ENCODE data around the gene ATP6V1D.
"Not testable (repeated sequence)": the region's sequence is repeated elsewhere in the genome, so short reads cannot be mapped to it uniquely, and the experiment has no call there.

Gene ATP6V1D

DNA sequence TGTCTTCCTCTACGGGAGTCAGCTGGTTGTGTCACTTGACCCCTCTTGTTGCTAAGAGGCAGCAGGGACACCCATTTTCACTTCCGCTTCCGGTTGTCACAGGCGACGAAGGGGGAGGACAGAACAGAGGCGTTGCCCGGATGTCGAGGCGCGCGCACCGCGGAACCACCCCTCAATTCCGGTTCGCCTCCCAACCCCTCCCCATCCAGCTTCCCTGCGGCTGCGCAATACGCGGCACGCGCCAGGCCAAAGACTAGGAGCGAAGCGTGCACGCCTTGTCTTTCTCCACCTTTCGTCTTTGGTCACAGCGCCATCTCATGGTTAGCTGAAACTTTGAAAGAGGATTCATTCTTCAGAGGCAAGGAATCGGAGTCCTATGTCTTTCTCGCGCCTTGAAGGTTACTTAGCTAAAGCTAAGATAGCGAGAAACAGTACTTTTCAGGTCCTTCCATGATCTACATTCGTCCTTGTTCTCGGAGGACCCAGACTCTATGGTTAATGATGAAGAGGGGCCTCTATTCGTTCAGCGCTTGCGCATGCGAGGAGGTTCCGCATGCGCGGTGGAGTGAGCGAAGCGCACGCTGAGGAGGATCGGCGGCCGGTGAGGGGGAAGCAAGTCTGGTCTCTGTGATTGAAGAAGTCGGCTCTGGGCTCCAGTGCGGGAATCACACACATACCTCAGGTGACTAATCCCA lies at the start of gene ATP6V1D, which contains the start of gene EIF2S1:
Gene ATP6V1D (minus strand): TSS at position 30 of the 695 bp plus-strand sequence. CDS start 106 bp downstream, outside the sequence.
Gene EIF2S1 (plus strand): TSS at position 554 of the 695 bp plus-strand sequence. CDS start 4,440 bp downstream, outside the sequence.
- H3K9ac ChIP-seq (ENCODE audit: low read length) = peak within 1 kb of the TSS; percentile 97
- no peaks in the 10 kb centered on the region for H3K9me3 ChIP-seq (ENCODE audit: control insufficient read depth, insufficient read depth, low read depth, low read length)
- peak within 1 kb of the TSS; percentile 99 for H3K27ac ChIP-seq (ENCODE audit: low read depth, low read length)
- peaks cover 6% of the 10 kb centered on the region for H3K4me1 ChIP-seq (ENCODE audit: control insufficient read depth, insufficient read depth, low read length)
- H3K4me3 ChIP-seq (ENCODE audit: low read depth, low read length) = peak within 1 kb of the TSS; percentile 98
- no peaks in the 10 kb centered on the region for H3K27me3 ChIP-seq (ENCODE audit: control insufficient read depth, insufficient read depth, low read length)
- H3K36me3 ChIP-seq (ENCODE audit: control insufficient read depth, insufficient read depth, low read length) = peaks cover 25% of the 10 kb centered on the region

DNA sequence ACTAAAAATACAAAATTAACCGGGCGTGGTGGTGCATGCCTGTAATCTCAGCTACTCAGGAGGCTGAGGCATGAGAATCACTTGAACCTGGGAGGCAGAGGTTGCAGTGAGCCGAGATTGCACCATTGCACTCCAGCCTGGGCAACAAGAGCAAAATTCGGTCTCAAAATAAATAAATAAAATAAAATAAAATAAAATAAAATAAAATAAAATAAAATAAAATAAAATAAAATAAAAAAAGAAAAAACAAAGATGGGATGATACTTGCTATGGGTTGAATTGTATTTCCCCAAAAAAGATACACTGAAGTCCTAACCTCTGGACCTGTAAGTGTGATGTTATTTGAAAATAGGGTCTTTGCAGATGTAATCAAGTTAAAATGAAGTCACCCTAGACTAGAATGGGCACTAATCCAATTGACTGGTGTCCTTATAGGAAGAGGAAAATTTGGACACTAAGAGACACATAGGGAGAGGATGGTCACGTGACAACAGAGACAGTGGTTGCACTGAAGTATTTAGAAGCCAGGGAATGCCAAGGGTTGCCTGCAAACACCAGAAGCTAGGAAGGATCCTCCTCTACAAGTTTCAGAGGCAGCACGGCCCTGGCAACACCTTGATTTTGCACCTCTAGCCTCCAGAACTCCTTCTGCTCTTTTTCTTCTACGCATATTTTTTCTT lies 48.7 kb upstream of the ATP6V1D start:
- H3K27ac ChIP-seq (ENCODE audit: low read depth, low read length); H3K4me3 ChIP-seq (ENCODE audit: low read depth, low read length): not testable (repeated sequence)

DNA sequence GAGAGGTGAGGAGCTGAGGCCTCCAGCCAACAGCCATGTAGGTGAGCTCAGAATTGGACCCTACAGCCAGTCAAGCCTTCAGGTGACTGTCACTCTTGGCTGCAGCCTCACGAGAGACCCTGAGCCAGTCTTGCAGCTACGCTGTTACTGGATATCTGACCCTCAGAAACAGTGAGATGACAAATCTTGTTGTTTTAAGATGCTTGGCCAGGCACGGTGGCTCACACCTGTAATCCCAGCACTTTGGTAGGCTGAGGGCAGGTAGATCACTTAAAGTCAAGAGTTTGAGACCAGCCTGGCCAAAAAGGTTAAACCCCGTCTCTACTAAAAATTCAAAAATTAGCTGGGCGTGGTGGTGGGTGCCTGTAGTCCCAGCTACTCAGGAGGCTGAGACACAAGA lies 46.2 kb upstream of the ATP6V1D start:
- Histone ChIP-seq H3K27me3 (ENCODE audit: control insufficient read depth, insufficient read depth, low read length) (no peaks in the 10 kb centered on the region), H3K9ac (ENCODE audit: low read length) (no peak overlapping the region), H3K36me3 (ENCODE audit: control insufficient read depth, insufficient read depth, low read length) (no peaks in the 10 kb centered on the region), H3K4me3 (ENCODE audit: low read depth, low read length) (no peak overlapping the region), H3K27ac (ENCODE audit: low read depth, low read length) (no peak overlapping the region), H3K4me1 (ENCODE audit: control insufficient read depth, insufficient read depth, low read length) (peaks cover 11% of the 10 kb centered on the region; the same call in 1 of the 2 replicates), H3K9me3 (ENCODE audit: control insufficient read depth, insufficient read depth, low read depth, low read length) (no peaks in the 10 kb centered on the region)

More for the DNA sequence above, 48.7 kb upstream of the ATP6V1D start:
- Histone ChIP-seq H3K27me3 (ENCODE audit: control insufficient read depth, insufficient read depth, low read length) (peaks cover 20% of the 10 kb centered on the region), H3K4me1 (ENCODE audit: control insufficient read depth, insufficient read depth, low read length) (peaks cover 11% of the 10 kb centered on the region; the same call in 1 of the 2 replicates)
- H3K9me3 ChIP-seq (ENCODE audit: control insufficient read depth, insufficient read depth, low read depth, low read length); H3K9ac ChIP-seq (ENCODE audit: low read length); H3K36me3 ChIP-seq (ENCODE audit: control insufficient read depth, insufficient read depth, low read length): not testable (repeated sequence)

DNA sequence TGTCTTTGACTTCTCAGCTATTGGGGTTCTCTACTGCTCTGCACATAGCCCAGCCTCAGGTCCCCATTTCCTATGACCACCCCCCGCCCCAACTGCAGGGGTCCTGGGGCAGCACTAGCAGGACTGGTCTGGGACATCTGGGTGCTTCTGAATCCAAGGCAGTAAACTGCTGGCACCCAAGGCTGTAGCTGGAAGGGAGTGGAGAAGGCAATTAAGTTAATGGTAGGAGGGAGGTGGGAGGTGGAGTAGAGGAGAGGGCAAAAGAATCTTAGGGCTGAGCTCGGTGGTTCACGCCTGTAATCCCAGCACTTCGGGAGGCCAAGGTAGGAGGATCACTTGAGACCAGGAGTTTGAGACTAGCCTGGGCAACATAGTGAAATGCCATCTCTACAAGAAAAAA lies 40.8 kb upstream of the ATP6V1D start:
- H3K4me1 ChIP-seq (ENCODE audit: control insufficient read depth, insufficient read depth, low read length) = peaks cover 2% of the 10 kb centered on the region; the same call in 1 of the 2 replicates
- no peaks in the 10 kb centered on the region for H3K27me3 ChIP-seq (ENCODE audit: control insufficient read depth, insufficient read depth, low read length)
- no peak overlapping the region for H3K4me3 ChIP-seq (ENCODE audit: low read depth, low read length)
- no peak overlapping the region for H3K9ac ChIP-seq (ENCODE audit: low read length)
- H3K9me3 ChIP-seq (ENCODE audit: control insufficient read depth, insufficient read depth, low read depth, low read length) = no peaks in the 10 kb centered on the region
- H3K27ac ChIP-seq (ENCODE audit: low read depth, low read length) = no peak overlapping the region
- H3K36me3 ChIP-seq (ENCODE audit: control insufficient read depth, insufficient read depth, low read length) = no peaks in the 10 kb centered on the region

DNA sequence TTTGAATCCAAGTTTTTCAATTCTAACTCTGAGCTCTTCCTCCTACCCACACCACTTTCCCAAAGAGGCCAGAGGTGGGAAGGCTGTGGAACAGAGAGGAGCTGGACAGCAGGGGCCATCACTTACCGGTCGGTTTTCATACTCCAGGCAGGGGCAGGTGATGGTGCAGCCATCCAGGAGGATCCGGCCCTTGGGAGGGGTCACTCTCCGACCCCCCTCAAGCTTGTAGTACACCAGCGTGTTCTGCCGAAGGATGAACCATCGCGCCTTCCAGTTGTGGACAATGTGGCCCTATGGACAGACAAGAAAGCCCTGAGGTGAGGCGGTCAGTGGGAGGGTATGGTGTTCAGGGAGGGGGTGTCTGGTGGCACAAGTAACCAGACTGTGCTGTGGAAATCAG lies 37.9 kb upstream of the ATP6V1D start:
- no peak overlapping the region for H3K27ac ChIP-seq (ENCODE audit: low read depth, low read length)
- no peaks in the 10 kb centered on the region for H3K36me3 ChIP-seq (ENCODE audit: control insufficient read depth, insufficient read depth, low read length)
- no peaks in the 10 kb centered on the region for H3K9me3 ChIP-seq (ENCODE audit: control insufficient read depth, insufficient read depth, low read depth, low read length)
- H3K27me3 ChIP-seq (ENCODE audit: control insufficient read depth, insufficient read depth, low read length) = no peaks in the 10 kb centered on the region
- no peak overlapping the region for H3K9ac ChIP-seq (ENCODE audit: low read length)
- peaks cover 2% of the 10 kb centered on the region; the same call in 1 of the 2 replicates for H3K4me1 ChIP-seq (ENCODE audit: control insufficient read depth, insufficient read depth, low read length)
- H3K4me3 ChIP-seq (ENCODE audit: low read depth, low read length) = no peak overlapping the region

DNA sequence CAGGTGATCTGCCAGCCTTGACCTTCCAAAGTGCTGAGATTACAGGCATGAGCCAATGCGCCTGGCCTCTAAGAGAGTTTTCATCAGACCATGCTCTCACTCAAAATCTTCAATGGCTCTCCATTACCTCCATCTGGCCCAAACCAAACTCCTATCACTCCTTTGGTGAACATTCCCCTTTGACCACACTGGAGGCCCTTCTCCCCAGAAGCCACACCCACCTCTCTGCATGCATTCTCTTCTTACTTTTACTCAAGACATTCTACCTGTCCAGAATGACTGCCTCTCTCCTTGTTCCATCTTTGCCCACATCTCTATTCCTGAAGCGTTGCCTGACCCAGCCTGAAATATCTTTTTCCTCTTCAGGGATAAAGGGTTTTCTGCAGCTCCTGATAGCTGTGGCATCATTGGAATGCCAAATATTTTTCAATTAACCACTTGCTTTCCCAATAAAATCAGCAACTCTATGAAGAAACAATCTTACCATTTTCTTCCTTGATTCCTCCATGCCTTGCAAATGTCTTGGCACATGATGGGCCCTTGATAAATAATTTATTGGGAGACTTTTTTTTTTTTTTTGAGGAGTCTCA lies 36.9 kb upstream of the ATP6V1D start:
- H3K4me3 ChIP-seq (ENCODE audit: low read depth, low read length) = no peak overlapping the region
- H3K36me3 ChIP-seq (ENCODE audit: control insufficient read depth, insufficient read depth, low read length) = no peaks in the 10 kb centered on the region
- peaks cover 2% of the 10 kb centered on the region; the same call in 1 of the 2 replicates for H3K4me1 ChIP-seq (ENCODE audit: control insufficient read depth, insufficient read depth, low read length)
- no peak overlapping the region for H3K9ac ChIP-seq (ENCODE audit: low read length)
- no peaks in the 10 kb centered on the region for H3K27me3 ChIP-seq (ENCODE audit: control insufficient read depth, insufficient read depth, low read length)
- H3K9me3 ChIP-seq (ENCODE audit: control insufficient read depth, insufficient read depth, low read depth, low read length) = no peaks in the 10 kb centered on the region
- no peak overlapping the region for H3K27ac ChIP-seq (ENCODE audit: low read depth, low read length)

DNA sequence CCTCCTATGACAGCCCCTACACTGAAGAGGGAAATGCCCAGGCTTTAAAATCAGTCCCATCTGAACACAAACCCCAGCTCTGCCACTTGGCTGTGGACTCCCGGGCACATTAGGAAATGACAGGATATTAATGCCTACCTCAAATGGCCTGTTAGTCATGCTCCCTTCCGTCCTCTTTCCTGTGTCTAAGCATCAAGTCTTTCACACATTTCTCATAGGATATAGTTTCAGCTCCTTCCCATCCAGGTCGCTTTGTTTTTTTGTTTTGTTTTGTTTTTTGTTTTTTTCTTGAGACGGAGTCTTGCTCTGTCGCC lies 36.2 kb upstream of the ATP6V1D start:
- Histone ChIP-seq H3K27me3 (ENCODE audit: control insufficient read depth, insufficient read depth, low read length) (no peaks in the 10 kb centered on the region), H3K4me3 (ENCODE audit: low read depth, low read length) (no peak overlapping the region), H3K9me3 (ENCODE audit: control insufficient read depth, insufficient read depth, low read depth, low read length) (no peaks in the 10 kb centered on the region), H3K4me1 (ENCODE audit: control insufficient read depth, insufficient read depth, low read length) (peaks cover 2% of the 10 kb centered on the region; the same call in 1 of the 2 replicates), H3K27ac (ENCODE audit: low read depth, low read length) (no peak overlapping the region), H3K36me3 (ENCODE audit: control insufficient read depth, insufficient read depth, low read length) (no peaks in the 10 kb centered on the region), H3K9ac (ENCODE audit: low read length) (no peak overlapping the region)

DNA sequence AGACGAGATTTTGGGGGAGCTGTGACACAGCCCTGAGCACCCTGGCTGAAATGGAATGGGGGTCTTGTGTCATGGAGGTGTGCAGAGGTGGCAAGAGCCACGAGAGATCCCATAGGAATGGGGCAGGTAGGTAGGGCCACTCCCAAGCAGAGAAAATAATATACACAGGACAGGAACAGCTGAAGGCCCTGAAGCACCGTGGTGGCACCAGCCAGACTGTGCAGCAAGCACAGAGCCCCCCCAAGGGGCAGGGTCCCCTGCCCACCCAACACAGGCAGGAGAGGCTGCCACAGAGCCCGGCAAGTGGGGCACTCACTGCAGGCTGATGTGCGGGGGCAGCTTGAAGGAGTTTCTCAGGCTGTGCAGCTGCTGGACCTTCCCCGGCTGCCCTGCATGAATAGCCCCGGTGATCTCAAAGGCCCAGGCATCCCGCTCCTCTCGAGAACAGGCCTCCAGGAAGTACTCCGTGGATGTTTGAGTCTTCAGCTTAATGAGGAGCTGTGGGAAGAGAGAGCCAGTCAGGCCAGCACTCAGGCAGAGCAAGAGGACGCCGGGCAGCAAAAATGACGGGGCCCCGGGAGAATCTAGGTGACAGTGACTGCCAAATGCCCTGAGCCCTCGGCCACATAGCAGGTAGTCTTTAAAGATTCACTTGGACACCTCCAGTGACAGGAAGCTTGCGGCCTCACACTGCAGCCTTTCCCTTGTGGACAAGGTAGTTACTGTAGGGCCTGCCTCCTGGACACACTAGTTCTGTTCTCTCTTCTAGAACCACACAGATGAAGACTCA lies 35.7 kb upstream of the ATP6V1D start:
- H3K27me3 ChIP-seq (ENCODE audit: control insufficient read depth, insufficient read depth, low read length) = no peaks in the 10 kb centered on the region
- H3K36me3 ChIP-seq (ENCODE audit: control insufficient read depth, insufficient read depth, low read length) = no peaks in the 10 kb centered on the region
- peaks cover 2% of the 10 kb centered on the region; the same call in 1 of the 2 replicates for H3K4me1 ChIP-seq (ENCODE audit: control insufficient read depth, insufficient read depth, low read length)
- no peak overlapping the region for H3K27ac ChIP-seq (ENCODE audit: low read depth, low read length)
- H3K9ac ChIP-seq (ENCODE audit: low read length) = no peak overlapping the region
- no peaks in the 10 kb centered on the region for H3K9me3 ChIP-seq (ENCODE audit: control insufficient read depth, insufficient read depth, low read depth, low read length)
- no peak overlapping the region for H3K4me3 ChIP-seq (ENCODE audit: low read depth, low read length)

DNA sequence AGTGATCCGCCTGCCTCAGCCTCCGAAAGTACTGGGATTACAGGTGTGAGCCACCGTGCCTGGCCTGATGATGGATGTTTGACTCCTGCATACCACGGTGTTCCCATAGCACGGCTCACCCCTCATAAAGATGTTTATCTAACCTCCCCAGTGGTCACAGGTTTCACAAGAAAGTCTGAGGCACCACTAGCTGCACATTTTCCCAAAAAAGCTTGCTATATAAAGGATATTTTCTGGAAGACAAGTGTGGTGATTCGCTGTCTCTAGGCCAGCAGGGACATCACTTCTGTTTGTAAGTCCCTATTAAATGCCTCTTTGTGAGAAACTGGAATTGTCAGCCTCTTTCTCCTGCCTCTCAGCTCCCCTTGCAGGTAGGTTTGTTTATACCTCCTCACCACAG lies 34.1 kb upstream of the ATP6V1D start:
- no peak overlapping the region for H3K4me3 ChIP-seq (ENCODE audit: low read depth, low read length)
- no peaks in the 10 kb centered on the region for H3K36me3 ChIP-seq (ENCODE audit: control insufficient read depth, insufficient read depth, low read length)
- no peak overlapping the region for H3K9ac ChIP-seq (ENCODE audit: low read length)
- H3K27ac ChIP-seq (ENCODE audit: low read depth, low read length) = no peak overlapping the region
- H3K9me3 ChIP-seq (ENCODE audit: control insufficient read depth, insufficient read depth, low read depth, low read length) = no peaks in the 10 kb centered on the region
- peaks cover 2% of the 10 kb centered on the region; the same call in 1 of the 2 replicates for H3K4me1 ChIP-seq (ENCODE audit: control insufficient read depth, insufficient read depth, low read length)
- H3K27me3 ChIP-seq (ENCODE audit: control insufficient read depth, insufficient read depth, low read length) = no peaks in the 10 kb centered on the region

DNA sequence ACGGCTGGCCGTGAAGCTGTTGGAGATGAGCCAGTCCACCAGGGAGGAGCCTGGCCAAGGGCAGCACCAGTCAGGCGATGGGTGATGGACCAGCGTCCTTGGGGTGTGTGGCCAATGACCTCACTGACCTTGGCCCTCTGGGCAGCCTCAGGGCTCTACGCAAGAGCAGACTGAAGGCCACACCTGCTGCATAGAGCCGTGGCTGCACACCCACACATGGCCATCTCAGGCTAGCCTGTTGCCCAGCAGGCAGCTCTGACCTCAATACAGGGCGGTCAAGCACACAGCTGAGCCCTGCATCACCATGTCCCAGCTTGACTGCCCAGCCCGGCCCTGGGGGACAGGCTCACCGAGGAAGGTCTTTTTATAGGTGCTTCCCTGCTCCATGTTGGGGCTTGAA lies 33.2 kb upstream of the ATP6V1D start:
- no peaks in the 10 kb centered on the region for H3K9me3 ChIP-seq (ENCODE audit: control insufficient read depth, insufficient read depth, low read depth, low read length)
- no peak overlapping the region for H3K4me3 ChIP-seq (ENCODE audit: low read depth, low read length)
- no peaks in the 10 kb centered on the region for H3K36me3 ChIP-seq (ENCODE audit: control insufficient read depth, insufficient read depth, low read length)
- no peak overlapping the region for H3K27ac ChIP-seq (ENCODE audit: low read depth, low read length)
- H3K9ac ChIP-seq (ENCODE audit: low read length) = no peak overlapping the region
- peaks cover 2% of the 10 kb centered on the region; the same call in 1 of the 2 replicates for H3K4me1 ChIP-seq (ENCODE audit: control insufficient read depth, insufficient read depth, low read length)
- no peaks in the 10 kb centered on the region for H3K27me3 ChIP-seq (ENCODE audit: control insufficient read depth, insufficient read depth, low read length)

Measured in HUES6 (cell line).